GM19463 (cell line): ENCODE measurements around the gene CEP55.

Experiments
- ATAC-seq: cut with Tn5 transposase; IDR thresholded peaks from one replicate; pipeline ENCODE4 v1.9.1; 2021; ENCODE audit warnings: mild to moderate bottlenecking, moderate library complexity; ENCODE audit not compliant: unreplicated experiment

The CEP55 gene

GRCh38 chr10:93559490-93559889, 63.1 kb downstream of the CEP55 start:
- ATAC-seq, result no peak

DNA sequence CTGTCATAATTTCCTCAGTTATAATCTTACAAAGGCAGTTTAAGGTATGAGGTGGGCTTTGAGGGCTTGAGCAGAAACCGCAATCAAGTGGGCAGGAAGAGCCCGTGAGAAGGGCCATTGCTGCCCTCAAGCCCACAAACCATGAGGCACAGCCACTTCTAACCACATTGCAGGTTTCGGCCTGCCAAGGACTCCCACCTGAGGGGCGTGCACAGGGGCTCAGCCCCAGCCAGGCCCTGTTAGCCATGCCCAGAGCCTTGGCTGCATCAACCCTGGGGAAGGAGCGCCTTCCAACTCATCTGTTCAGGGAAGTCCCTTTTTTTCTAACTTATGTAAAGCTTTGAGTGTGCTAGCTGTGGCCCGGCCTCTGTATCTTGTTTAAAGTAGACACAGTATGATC, 64.1 kb downstream of the CEP55 start:
- no peak for ATAC-seq

GRCh38 chr10:93565446-93565845, 69.0 kb downstream of the CEP55 start:
- no peak for ATAC-seq

DNA sequence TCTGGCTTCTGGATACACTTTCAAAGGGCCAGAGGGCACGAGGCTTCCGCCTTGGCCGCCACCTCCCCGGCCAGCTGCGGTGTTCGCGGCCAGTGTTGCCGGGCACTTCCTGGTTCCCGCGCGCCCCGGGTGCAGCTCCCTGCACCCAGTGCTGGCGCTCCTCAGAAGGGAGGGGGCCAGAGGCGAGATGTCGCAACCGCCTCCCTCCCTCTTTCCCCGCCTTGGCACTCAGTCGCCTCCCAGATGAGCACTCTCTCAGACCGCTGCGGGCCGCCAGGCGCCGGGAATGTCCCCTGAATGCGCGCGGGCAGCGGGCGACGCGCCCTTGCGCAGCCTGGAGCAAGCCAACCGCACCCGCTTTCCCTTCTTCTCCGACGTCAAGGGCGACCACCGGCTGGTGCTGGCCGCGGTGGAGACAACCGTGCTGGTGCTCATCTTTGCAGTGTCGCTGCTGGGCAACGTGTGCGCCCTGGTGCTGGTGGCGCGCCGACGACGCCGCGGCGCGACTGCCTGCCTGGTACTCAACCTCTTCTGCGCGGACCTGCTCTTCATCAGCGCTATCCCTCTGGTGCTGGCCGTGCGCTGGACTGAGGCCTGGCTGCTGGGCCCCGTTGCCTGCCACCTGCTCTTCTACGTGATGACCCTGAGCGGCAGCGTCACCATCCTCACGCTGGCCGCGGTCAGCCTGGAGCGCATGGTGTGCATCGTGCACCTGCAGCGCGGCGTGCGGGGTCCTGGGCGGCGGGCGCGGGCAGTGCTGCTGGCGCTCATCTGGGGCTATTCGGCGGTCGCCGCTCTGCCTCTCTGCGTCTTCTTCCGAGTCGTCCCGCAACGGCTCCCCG, 70.2 kb downstream of the CEP55 start, which contains the start of gene FFAR4:
TSS of gene FFAR4 (plus strand) at position 231 of the 842 bp plus-strand sequence. CDS start at position 287, 56 bp downstream.
- ATAC-seq, result no peak

- no peak for ATAC-seq
Measured at GRCh38 chr10:93567277-93568104, 71.1 kb downstream of the CEP55 start.

DNA sequence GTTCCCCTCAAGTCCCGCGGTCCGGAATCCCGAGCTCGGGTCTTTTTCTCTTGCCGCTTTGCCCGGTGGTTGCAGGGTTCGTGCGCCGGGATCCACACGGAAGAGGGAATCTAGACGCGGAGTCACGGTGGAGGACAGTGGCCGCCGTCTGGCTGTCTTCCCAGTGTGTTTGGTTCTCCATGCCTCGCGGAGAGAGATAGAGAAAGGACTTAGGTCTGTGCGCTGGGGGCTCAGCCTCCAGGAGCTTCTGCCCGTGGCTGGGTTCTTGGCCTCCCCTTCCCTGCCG, 71.6 kb downstream of the CEP55 start:
- ATAC-seq, result no peak

DNA sequence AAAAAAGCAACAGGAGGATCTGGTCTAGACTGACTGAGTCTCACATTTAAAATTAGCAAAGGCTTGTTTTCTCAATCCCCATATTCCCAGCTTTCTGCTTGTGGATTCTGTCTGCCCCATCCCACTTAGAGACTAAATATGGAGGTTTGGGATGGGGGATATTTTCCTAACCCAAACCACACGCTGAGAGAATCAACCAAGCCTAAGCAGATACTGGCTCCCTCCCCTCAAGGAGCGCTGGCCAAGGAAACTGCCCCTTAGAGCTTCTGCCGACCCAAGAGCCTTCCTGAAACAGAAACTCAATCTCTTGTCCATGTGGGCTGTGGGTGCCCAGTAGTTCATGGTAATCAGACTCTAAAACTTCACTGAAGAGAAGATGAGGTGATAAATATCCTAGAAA, 74.0 kb downstream of the CEP55 start:
- no peak for ATAC-seq

GRCh38 chr10:93572606-93573005, 76.2 kb downstream of the CEP55 start:
- no peak for ATAC-seq

DNA sequence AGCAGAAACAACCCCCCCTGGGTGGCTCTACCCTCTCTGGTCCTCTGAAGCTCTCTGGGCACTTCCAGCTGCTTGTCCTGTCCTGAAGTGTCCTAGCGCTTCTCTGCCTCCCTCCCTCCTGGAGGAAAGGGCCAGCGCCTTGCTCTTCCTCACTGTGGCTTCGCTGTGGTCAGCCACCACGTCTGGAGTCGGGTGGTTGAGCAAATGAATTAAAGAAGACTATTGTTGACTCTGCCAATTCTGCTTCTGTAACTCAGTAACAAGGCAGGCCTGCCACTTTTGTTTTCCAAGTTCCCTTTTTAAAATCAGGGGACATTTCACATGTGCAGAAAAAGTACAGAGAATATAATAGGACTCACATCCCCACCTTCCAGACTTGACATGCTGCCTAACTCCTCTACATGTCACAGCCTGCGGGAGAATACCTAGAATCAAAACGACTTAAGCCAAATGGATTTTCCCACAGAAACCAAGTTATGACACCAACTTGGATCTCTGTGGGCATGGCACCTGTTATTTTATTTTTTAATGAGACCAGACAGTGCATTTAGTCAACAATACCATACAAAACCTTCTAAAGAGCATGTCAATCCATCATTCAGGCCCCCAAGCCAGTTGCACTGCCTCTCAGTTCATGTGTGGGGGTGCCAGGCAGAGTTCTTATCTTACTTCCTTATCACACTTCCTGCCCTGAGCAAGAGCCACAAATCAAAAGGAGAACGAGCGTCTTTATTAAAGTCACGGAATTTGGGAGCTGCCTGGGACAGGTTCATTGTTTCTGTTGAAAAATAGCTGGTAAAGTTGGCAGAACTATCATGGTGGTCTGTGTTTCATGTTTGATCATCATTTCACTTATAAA, 76.9 kb downstream of the CEP55 start:
- no peak for ATAC-seq

GRCh38 chr10:93573924-93574323, 77.5 kb downstream of the CEP55 start:
- ATAC-seq, result no peak

DNA sequence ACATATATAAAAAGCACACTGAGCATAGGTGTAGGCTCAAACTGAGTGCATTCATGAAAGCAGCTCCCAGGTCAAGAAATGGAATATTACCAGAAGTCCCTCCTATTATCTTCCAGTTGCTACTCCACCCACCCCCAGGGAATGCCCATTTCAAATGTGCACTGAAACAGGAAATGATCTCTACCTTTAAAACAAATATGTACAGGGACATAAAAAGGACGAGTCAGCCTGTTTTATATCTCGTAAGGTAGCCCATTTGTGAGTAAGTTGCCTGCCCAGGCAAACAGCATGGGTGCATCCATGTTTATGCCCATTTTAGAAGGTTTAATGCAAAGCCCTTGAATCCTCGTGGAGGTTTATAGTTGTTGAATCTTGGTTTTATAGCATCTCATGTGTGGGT, 80.5 kb downstream of the CEP55 start:
- ATAC-seq, result no peak

GRCh38 chr10:93577565-93577964, 81.2 kb downstream of the CEP55 start:
- ATAC-seq, result no peak
